ENCODE measurements around the gene TUBGCP3.

Gene TUBGCP3

DNA sequence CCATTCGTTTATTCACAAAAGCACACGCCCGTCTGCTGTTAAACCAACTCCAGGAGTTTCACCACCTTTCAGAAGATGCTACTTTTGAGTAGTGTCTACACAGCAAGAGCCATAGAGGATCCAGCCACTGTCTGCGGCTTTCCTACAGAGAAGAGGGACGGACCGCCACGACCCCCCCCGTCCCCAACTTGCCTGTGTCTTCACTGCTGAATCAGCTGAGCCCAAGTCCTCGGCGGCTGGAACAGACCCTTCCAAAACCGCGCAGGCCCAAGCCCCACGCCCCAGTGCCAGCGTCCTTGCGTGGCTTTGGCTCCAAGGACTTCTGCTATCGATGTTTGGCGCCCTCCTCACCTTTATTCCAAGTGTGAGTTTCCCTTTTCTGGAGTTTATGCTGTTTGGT lies 146.7 kb downstream of the TUBGCP3 start:
- no peak for DNase-seq (ENCODE audit: low read depth)

- DNase-seq (ENCODE audit: low read depth), result no peak
Measured at GRCh38 chr13:112438515-112438914, 149.4 kb downstream of the TUBGCP3 start.

- no peak for DNase-seq (ENCODE audit: low read depth)
Measured at GRCh38 chr13:112438094-112438493, 149.9 kb downstream of the TUBGCP3 start.

GRCh38 chr13:112435973-112436372 lies 152.0 kb downstream of the TUBGCP3 start:
- no peak for DNase-seq (ENCODE audit: low read depth)

All from stimulated activated CD8-positive, alpha-beta memory T cell treated with anti-CD3 and anti-CD28 coated beads, Interleukin-7, amount 100 ng/mL, for 24 hours (primary cell).